HL-60 (cell line): ENCODE data around the gene NELFB.
A peak's percentile ranks its signal among the peaks of the same experiment; 100 is the strongest.

Experiments
- DNase-seq, 2 experiments: peaks; one replicate each; pipeline ENCODE4 v3.0.0-alpha.2; 2010 to 2020; ENCODE audit warnings: low read depth in 1 of 2, low spot score in 1 of 2
- H3K27ac ChIP-seq: fragments of 250-450 bp; sonication (Bioruptor Pico); replicated peaks from 2 replicates; pipeline ENCODE4 v1.5.1; 2020; ENCODE audit warnings: mild to moderate bottlenecking, moderate library complexity
- H3K27me3 ChIP-seq: fragments of 250-450 bp; sonication (Bioruptor Pico); 2 replicates; pipeline ENCODE4 v1.5.1; 2021; ENCODE audit warnings: mild to moderate bottlenecking, moderate library complexity; ENCODE audit not compliant: insufficient read depth, poor library complexity, severe bottlenecking
- H3K4me3 ChIP-seq: replicated peaks from 2 replicates; pipeline ENCODE4 v1.5.1; 2011; ENCODE audit warnings: mild to moderate bottlenecking, control low read depth, low read length; ENCODE audit not compliant: insufficient read depth
- CTCF ChIP-seq: IDR thresholded peaks from one replicate; pipeline ENCODE4 v1.5.1; 2011; ENCODE audit warnings: low read length, control low read depth, inconsistent platforms; ENCODE audit not compliant: insufficient read depth
- GABPA ChIP-seq: IDR thresholded peaks from 2 replicates; pipeline ENCODE4 v1.6.1; 2012; ENCODE audit warnings: low read depth
- POLR2AphosphoS5 ChIP-seq: IDR thresholded peaks from 2 replicates; pipeline ENCODE4 v1.6.1; 2012; ENCODE audit warnings: low read depth
- SPI1 ChIP-seq: IDR thresholded peaks from 2 replicates; pipeline ENCODE4 v1.6.1; 2012; ENCODE audit warnings: low read depth, mild to moderate bottlenecking, borderline replicate concordance
- TF ChIP-seq, protein P1 (sequence below): IDR thresholded peaks from 2 replicates; pipeline ENCODE4 v1.6.1; 2012; ENCODE audit warnings: low read depth; ENCODE audit not compliant: insufficient replicate concordance

NELFB gene

GRCh38 chr9:137306066-137306849, 51.1 kb downstream of the NELFB start:
- Histone ChIP-seq H3K27me3 (peaks cover 38% of the 10 kb centered on the region), H3K4me3 (no peak overlapping the region), H3K27ac (no peak overlapping the region)
- TF ChIP-seq POLR2AphosphoS5 (no peak), SPI1 (no peak), CTCF (no peak), GABPA (no peak)
- TF ChIP-seq, protein P1, sequence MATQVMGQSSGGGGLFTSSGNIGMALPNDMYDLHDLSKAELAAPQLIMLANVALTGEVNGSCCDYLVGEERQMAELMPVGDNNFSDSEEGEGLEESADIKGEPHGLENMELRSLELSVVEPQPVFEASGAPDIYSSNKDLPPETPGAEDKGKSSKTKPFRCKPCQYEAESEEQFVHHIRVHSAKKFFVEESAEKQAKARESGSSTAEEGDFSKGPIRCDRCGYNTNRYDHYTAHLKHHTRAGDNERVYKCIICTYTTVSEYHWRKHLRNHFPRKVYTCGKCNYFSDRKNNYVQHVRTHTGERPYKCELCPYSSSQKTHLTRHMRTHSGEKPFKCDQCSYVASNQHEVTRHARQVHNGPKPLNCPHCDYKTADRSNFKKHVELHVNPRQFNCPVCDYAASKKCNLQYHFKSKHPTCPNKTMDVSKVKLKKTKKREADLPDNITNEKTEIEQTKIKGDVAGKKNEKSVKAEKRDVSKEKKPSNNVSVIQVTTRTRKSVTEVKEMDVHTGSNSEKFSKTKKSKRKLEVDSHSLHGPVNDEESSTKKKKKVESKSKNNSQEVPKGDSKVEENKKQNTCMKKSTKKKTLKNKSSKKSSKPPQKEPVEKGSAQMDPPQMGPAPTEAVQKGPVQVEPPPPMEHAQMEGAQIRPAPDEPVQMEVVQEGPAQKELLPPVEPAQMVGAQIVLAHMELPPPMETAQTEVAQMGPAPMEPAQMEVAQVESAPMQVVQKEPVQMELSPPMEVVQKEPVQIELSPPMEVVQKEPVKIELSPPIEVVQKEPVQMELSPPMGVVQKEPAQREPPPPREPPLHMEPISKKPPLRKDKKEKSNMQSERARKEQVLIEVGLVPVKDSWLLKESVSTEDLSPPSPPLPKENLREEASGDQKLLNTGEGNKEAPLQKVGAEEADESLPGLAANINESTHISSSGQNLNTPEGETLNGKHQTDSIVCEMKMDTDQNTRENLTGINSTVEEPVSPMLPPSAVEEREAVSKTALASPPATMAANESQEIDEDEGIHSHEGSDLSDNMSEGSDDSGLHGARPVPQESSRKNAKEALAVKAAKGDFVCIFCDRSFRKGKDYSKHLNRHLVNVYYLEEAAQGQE: no peak
- DNase-seq: no peak

DNA sequence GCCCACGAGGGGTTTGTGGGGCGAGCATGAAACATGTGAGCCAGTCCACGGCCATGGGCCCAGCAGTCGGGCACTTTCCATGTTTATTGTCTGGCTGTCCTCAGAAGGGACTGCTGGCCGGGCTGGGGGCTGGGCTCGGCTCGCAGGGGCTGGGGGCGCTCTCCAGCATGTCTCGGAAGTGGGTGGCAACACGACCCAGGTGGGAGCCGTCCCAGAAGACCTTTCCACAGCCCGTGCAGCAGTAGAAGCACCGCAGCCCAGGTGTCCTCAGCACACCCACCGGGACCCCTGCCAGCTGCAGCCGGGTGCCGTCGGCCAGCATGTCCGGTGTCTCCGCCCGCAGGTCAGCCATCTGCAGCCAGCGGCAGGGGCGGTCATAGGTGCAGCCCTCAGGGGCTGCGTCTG, 51.7 kb downstream of the NELFB start:
- peaks cover 35% of the 10 kb centered on the region for H3K27me3 ChIP-seq
- no peak for DNase-seq
- H3K4me3 ChIP-seq: no peak overlapping the region
- H3K27ac ChIP-seq: no peak overlapping the region
- TF ChIP-seq POLR2AphosphoS5 (no peak), CTCF (no peak), SPI1 (no peak), GABPA (no peak)
- TF ChIP-seq, protein P1: no peak

DNA sequence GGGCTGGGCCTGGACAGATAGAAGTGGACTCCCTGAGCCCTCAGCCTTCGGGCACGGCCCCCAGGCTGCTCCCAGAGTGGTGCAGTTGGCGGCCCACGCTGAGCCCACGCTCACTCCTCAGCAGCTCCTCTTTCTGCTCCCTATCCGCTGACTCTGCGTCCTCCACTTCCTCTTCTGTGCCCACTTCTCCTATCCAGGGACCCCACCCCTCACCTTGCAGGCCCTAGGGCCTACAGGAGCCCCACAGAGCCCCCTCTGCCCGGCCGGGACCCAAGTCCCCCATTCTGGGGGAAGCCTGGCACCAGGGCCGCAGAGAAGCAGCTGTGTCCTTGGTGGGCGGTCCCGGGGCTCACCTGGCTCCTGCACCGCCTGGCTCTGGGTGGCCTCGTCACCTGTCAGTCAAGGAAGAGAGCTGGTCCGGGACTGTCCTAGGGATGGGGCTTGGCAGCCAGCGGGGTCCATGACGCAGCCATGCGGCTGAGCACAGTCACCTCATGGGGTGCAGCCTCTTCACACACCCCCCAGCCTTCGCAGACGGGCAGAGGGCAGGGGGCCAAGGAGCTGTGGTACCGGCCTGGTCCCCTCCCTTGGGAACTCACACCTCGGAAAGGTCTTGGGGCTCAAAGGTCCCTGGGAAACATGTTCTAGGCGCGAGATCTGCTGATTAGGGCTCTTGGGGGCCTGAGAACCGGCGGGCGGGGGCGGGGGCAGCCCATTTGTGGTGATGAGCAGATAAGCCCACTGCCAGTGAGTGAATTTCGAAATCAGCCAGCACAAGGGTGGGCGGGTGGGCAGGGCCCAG, 52.3 kb downstream of the NELFB start:
- TF ChIP-seq SPI1 (peak; percentile 92), GABPA (no peak)
- peaks cover 35% of the 10 kb centered on the region for H3K27me3 ChIP-seq
- no peak overlapping the region for H3K27ac ChIP-seq
- peak in 1 of 2 experiments; percentile 46 for DNase-seq
- no peak overlapping the region for H3K4me3 ChIP-seq

DNA sequence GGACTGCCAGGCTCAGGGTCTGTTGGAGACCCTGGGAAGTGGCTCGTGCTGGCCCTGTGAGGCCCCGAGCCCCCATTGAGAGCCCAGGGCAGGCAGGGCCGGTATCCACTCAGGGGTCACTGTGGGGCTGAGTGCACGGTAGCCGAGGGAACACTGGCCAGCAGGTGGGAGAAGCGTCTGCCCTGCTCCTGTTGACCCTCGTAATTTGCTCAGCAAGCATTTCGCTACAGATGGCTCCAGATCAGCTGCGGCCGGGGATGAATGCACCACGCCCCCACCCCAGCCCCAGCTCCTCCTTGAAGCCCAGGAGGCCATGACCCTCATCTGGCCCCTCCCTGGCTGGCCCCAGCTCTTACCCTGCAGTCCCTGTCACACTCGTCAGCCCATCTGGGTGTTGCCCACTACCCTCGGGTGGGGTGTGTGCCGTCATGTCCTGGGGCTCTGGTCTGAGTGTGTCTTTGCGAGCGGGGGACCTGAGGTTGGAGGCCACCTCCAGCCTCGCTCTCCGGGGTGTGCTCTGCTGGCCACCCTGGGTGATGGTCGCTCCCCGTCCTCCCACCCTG, 53.0 kb downstream of the NELFB start:
- Histone ChIP-seq H3K27ac (no peak overlapping the region), H3K27me3 (peaks cover 35% of the 10 kb centered on the region), H3K4me3 (no peak overlapping the region)
- no peak for DNase-seq
- no peak for TF ChIP-seq GABPA
